IMR-90 (cell line): ENCODE measurements around the gene MYL10. TPM values are rescaled to one million over a fixed set of nuclear protein-coding genes. Genes with fewer than 3 reads are reported as not detected.

ENCODE experiments used
- ATAC-seq: fragments of 200-7000 bp; cut with Tn5 transposase; 2 replicates; pipeline ENCODE4 v1.9.1; 2020; ENCODE audit warnings: low read depth, mild to moderate bottlenecking, moderate library complexity
- BruUV-seq: library from RNA; stranded (reverse); fragments of 400-500 nt; replicated peaks from 2 replicates; lab custom pipeline; 2021; lab: Mats Ljungman, UMichigan
- CTCF ChIA-PET: fragments of 300-600 bp; formaldehyde crosslinking; extraction: SDS; loops from one replicate; lab custom pipeline; 2021; ENCODE audit warnings: antibody characterized with exemption; lab: Yijun Ruan, JAX
- POLR2A ChIA-PET: fragments of 300-600 bp; sonication (Branson Sonifier 250); formaldehyde crosslinking; loops from one replicate; lab custom pipeline; 2022; ENCODE audit warnings: antibody characterized with exemption; ENCODE audit not compliant: unreplicated experiment; lab: Charles Lee
- DNase-seq: peaks from one replicate; pipeline ENCODE4 v3.0.0; 2013
- H2AFZ ChIP-seq: replicated peaks from 2 replicates; pipeline ENCODE3; 2013; ENCODE audit warnings: low read length, mild to moderate bottlenecking; ENCODE audit not compliant: poor library complexity
- H2AK5ac ChIP-seq: 2 replicates; pipeline ENCODE4 v1.6.1; 2013; ENCODE audit warnings: low read depth, low read length, inconsistent platforms
- H2AK9ac ChIP-seq: replicated peaks from 2 replicates; pipeline ENCODE3; 2013; ENCODE audit warnings: mild to moderate bottlenecking, low read depth, low read length, moderate library complexity; ENCODE audit not compliant: poor library complexity
- H2BK120ac ChIP-seq: 2 replicates; pipeline ENCODE4 v1.6.1; 2013; ENCODE audit warnings: low read depth, low read length, inconsistent platforms
- H2BK15ac ChIP-seq: 3 replicates; pipeline ENCODE4 v1.6.1; 2013; ENCODE audit warnings: low read depth, low read length, inconsistent platforms
- H2BK20ac ChIP-seq: 2 replicates; pipeline ENCODE4 v1.6.1; 2013; ENCODE audit warnings: low read depth, mild to moderate bottlenecking, inconsistent platforms, low read length, moderate library complexity
- H2BK5ac ChIP-seq: 2 replicates; pipeline ENCODE4 v1.6.1; 2013; ENCODE audit warnings: mild to moderate bottlenecking, low read depth, low read length, inconsistent platforms; ENCODE audit not compliant: poor library complexity, severe bottlenecking
- H3K14ac ChIP-seq: replicated peaks from 2 replicates; pipeline ENCODE4 v1.6.1; 2013; ENCODE audit warnings: low read depth, low read length, inconsistent platforms
- H3K18ac ChIP-seq: 2 replicates; pipeline ENCODE4 v1.6.1; 2013; ENCODE audit warnings: low read depth, low read length, control low read depth
- H3K23ac ChIP-seq: 2 replicates; pipeline ENCODE4 v1.6.1; 2013; ENCODE audit warnings: low read depth, low read length, inconsistent platforms
- H3K27ac ChIP-seq: 2 replicates; pipeline ENCODE4 v1.5.1; 2013; ENCODE audit warnings: mild to moderate bottlenecking, control low read depth, low read length; ENCODE audit not compliant: insufficient read depth
- H3K27me3 ChIP-seq: 2 replicates; pipeline ENCODE4 v1.6.1; 2013; ENCODE audit warnings: low read length; ENCODE audit not compliant: control insufficient read depth, insufficient read depth
- H3K36me3 ChIP-seq: 2 replicates; pipeline ENCODE4 v1.6.1; 2013; ENCODE audit warnings: low read length, mixed read lengths; ENCODE audit not compliant: control insufficient read depth, insufficient read depth
- H3K4ac ChIP-seq: 2 replicates; pipeline ENCODE4 v1.6.1; 2013; ENCODE audit warnings: low read depth, low read length, inconsistent platforms
- H3K4me1 ChIP-seq: 2 replicates; pipeline ENCODE4 v1.6.1; 2013; ENCODE audit warnings: low read length, mixed read lengths; ENCODE audit not compliant: control insufficient read depth, insufficient read depth
- H3K4me2 ChIP-seq: 2 replicates; pipeline ENCODE4 v1.6.1; 2013; ENCODE audit warnings: low read depth, mild to moderate bottlenecking, control low read depth, low read length, moderate library complexity
- H3K4me3 ChIP-seq: 2 replicates; pipeline ENCODE4 v1.5.1; 2013; ENCODE audit warnings: low read depth, mild to moderate bottlenecking, control low read depth, low read length, moderate library complexity; ENCODE audit not compliant: insufficient read depth
- H3K56ac ChIP-seq: 2 replicates; pipeline ENCODE4 v1.6.1; 2013; ENCODE audit warnings: low read length, inconsistent platforms; ENCODE audit not compliant: insufficient read depth; ENCODE audit errors: extremely low read depth
- H3K79me1 ChIP-seq, 2 experiments: 2 replicates each; pipeline ENCODE4 v1.6.1; 2013; ENCODE audit warnings: low read length in 2 of 2, inconsistent platforms in 1 of 2, low read depth in 1 of 2
- H3K9ac ChIP-seq: 2 replicates; pipeline ENCODE4 v1.6.1; 2013; ENCODE audit warnings: low read depth, low read length, control low read depth
- H3K9me1 ChIP-seq: 2 replicates; pipeline ENCODE4 v1.6.1; 2013; ENCODE audit warnings: low read length, inconsistent platforms; ENCODE audit not compliant: insufficient read depth
- H3K9me3 ChIP-seq: 2 replicates; pipeline ENCODE4 v1.6.1; 2013; ENCODE audit warnings: low read length; ENCODE audit not compliant: control insufficient read depth, insufficient read depth
- H4K20me1 ChIP-seq: 2 replicates; pipeline ENCODE4 v1.6.1; 2013; ENCODE audit warnings: low read length, inconsistent platforms; ENCODE audit not compliant: insufficient read depth
- H4K5ac ChIP-seq: 2 replicates; pipeline ENCODE4 v1.6.1; 2013; ENCODE audit warnings: mild to moderate bottlenecking, low read depth, low read length, control low read depth
- H4K8ac ChIP-seq, 2 experiments: 2 replicates each; pipeline ENCODE4 v1.6.1; 2013; ENCODE audit warnings: low read depth in 2 of 2, low read length in 2 of 2, control low read depth in 1 of 2, inconsistent platforms in 1 of 2
- H4K91ac ChIP-seq: 2 replicates; pipeline ENCODE4 v1.6.1; 2013; ENCODE audit warnings: low read depth, low read length, inconsistent platforms; ENCODE audit not compliant: insufficient read depth
- BHLHE40 ChIP-seq: fragments of 150-350 bp; IDR thresholded peaks from 2 replicates; pipeline ENCODE4 v1.6.1; 2016; ENCODE audit warnings: mild to moderate bottlenecking, low read depth, low read length
- CEBPB ChIP-seq: IDR thresholded peaks from 2 replicates; pipeline ENCODE4 v1.6.1; 2012; ENCODE audit warnings: low read depth, low read length, improper control_type of control experiment
- CHD1 ChIP-seq: IDR thresholded peaks from 2 replicates; pipeline ENCODE4 v1.6.1; 2012; ENCODE audit warnings: low read depth, low read length, improper control_type of control experiment
- FOS ChIP-seq: fragments of 150-350 bp; IDR thresholded peaks from 2 replicates; pipeline ENCODE4 v1.6.1; 2016; ENCODE audit warnings: low read depth, low read length
- MAFK ChIP-seq: IDR thresholded peaks from 2 replicates; pipeline ENCODE4 v1.6.1; 2012; ENCODE audit warnings: low read depth, low read length, improper control_type of control experiment
- MAZ ChIP-seq: IDR thresholded peaks from 2 replicates; pipeline ENCODE4 v1.6.1; 2012; ENCODE audit warnings: low read depth, mild to moderate bottlenecking, low read length, improper control_type of control experiment, moderate library complexity, borderline replicate concordance
- MXI1 ChIP-seq: IDR thresholded peaks from 2 replicates; pipeline ENCODE4 v1.6.1; 2012; ENCODE audit warnings: low read depth, mild to moderate bottlenecking, low read length, moderate library complexity, borderline replicate concordance
- NFE2L2 ChIP-seq: fragments of 150-350 bp; IDR thresholded peaks from 2 replicates; pipeline ENCODE4 v1.6.1; 2016; ENCODE audit warnings: low read depth, mild to moderate bottlenecking, low read length
- POLR2A ChIP-seq: IDR thresholded peaks from 2 replicates; pipeline ENCODE4 v1.6.1; 2012; ENCODE audit warnings: mild to moderate bottlenecking, low read depth, low read length
- RAD21 ChIP-seq: IDR thresholded peaks from 2 replicates; pipeline ENCODE4 v1.6.1; 2012; ENCODE audit warnings: low read length, improper control_type of control experiment
- RCOR1 ChIP-seq: IDR thresholded peaks from 2 replicates; pipeline ENCODE4 v1.6.1; 2012; ENCODE audit warnings: mild to moderate bottlenecking, low read length, improper control_type of control experiment; ENCODE audit not compliant: insufficient replicate concordance
- RFX5 ChIP-seq: IDR thresholded peaks from 2 replicates; pipeline ENCODE4 v1.8.0; 2012; ENCODE audit warnings: low read depth, mild to moderate bottlenecking, low read length, moderate library complexity
- SMC3 ChIP-seq: fragments of 150-350 bp; IDR thresholded peaks from 2 replicates; pipeline ENCODE4 v1.6.1; 2016; ENCODE audit warnings: low read depth, mild to moderate bottlenecking, antibody characterized with exemption, low read length, moderate library complexity
- WGBS, 2 experiments: methylation state at CpG; one replicate each; pipeline versions ENCODE4 v1.1.5 to v1.1.7; 2013; ENCODE audit warnings: missing lambda C conversion rate in 2 of 2; ENCODE audit not compliant: insufficient read length in 1 of 2; ENCODE audit errors: extremely low coverage in 2 of 2; 5-methylcytosine and 5-hydroxymethylcytosine counted together
- dilution Hi-C: fragments of 300-500 bp; cut with HindIII; formaldehyde crosslinking; loops from one replicate; pipeline ENCODE4 v1.14.3; 2018; ENCODE audit warnings: low sequenced_read_pairs; ENCODE audit not compliant: unreplicated experiment
- in situ Hi-C: fragments of 300-500 bp; cut with MboI; formaldehyde crosslinking; loops from 3 replicates; pipeline ENCODE4 v1.14.3; 2019; ENCODE audit warnings: low sequenced_read_pairs, inconsistent platforms, mixed read lengths
- intact Hi-C: fragments of 100-400 bp; cut with micrococcal nuclease; formaldehyde crosslinking; loops from 2 replicates; pipeline ENCODE4 v1.10.0; 2022
- polyA plus RNA-seq, 3 experiments: library from polyadenylated mRNA; depleted of rRNA; stranded (reverse); fragments of >200 nt; gene quantifications; 2 replicates each; pipeline ENCODE4 v1.2.3, GENCODE V29; 2012; ENCODE audit warnings: low replicate concordance in 1 of 3
- total RNA-seq: library from RNA; depleted of rRNA; stranded (reverse); fragments of >200 nt; gene quantifications from 2 replicates; pipeline ENCODE4 v1.2.3, GENCODE V29; 2012
- TF ChIP-seq, protein P1 (sequence below): fragments of 150-350 bp; IDR thresholded peaks from 2 replicates; pipeline ENCODE4 v1.6.1; 2016; ENCODE audit warnings: low read depth, mild to moderate bottlenecking, low read length, moderate library complexity, borderline replicate concordance
- TF ChIP-seq, protein P2 (sequence below): conservative IDR thresholded peaks from 2 replicates; pipeline ENCODE4 v1.5.1; 2012; ENCODE audit warnings: mild to moderate bottlenecking, low read depth, low read length, improper control_type of control experiment
- TF ChIP-seq, protein P3 (sequence below): fragments of 150-350 bp; IDR thresholded peaks from 2 replicates; pipeline ENCODE4 v1.6.1; 2017; ENCODE audit warnings: mild to moderate bottlenecking, antibody characterized with exemption, low read length, low read depth

The MYL10 gene
- total and polyA plus RNA-seq, 2 of the 4 experiments (the other 2 are of a cell fraction), result not detected

DNA sequence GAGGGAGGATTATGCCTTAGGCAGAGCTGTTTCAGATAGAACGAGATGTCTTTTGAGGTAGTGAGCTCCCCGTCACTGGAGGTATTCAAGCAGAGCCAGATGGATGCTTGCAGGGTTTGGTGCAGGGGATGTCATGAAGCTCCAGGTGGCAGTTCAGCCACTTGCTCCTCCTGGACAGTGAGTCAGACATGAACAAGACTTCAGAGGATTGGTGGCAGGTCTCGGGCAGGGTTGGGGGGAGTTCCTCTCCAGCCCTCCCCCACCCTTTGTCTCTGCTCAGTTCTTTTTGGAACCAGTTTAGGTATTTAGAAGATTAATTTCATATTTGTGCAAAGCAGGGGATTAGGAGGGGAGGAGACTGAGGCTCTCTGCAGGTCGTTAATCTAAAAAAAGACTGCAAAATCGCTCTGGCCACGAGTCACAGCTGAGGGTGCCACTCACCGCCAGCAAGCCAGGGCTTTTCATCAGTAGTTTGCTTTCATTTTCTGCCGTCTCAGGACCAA, 21.5 kb upstream of the MYL10 start:
- ChIA-PET POLR2A (no interaction called here), CTCF (no interaction called here)
- Histone ChIP-seq H4K20me1 (no peaks in the 10 kb centered on the region), H3K36me3 (no peaks in the 10 kb centered on the region), H2BK20ac (no peak overlapping the region), H3K9me1 (no peaks in the 10 kb centered on the region), H4K91ac (no peak overlapping the region), H3K27ac (no peak overlapping the region), H3K27me3 (peaks cover 38% of the 10 kb centered on the region), H3K23ac (no peak overlapping the region), H3K79me1 (no peaks in the 10 kb centered on the region), H2AK5ac (no peak overlapping the region), H3K4me1 (peaks cover 3% of the 10 kb centered on the region; the same call in 1 of the 2 replicates), H2AK9ac (no peak overlapping the region), H3K9ac (no peak overlapping the region), H3K4me2 (peak overlapping the region; percentile 69), H4K5ac (no peak overlapping the region), H3K9me3 (no peaks in the 10 kb centered on the region), H3K14ac (no peak overlapping the region), H3K4ac (no peak overlapping the region), H3K56ac (no peak overlapping the region), H2AFZ (peak overlapping the region; percentile 13), H3K4me3 (peak overlapping the region; percentile 16), H3K18ac (no peak overlapping the region), H2BK120ac (no peak overlapping the region), H2BK15ac (no peak overlapping the region), H4K8ac (no peak overlapping the region), H2BK5ac (no peak overlapping the region)
- TF ChIP-seq CHD1 (no peak), CEBPB (no peak), SMC3 (no peak), MAFK (no peak), NFE2L2 (no peak), FOS (no peak), RCOR1 (no peak), RFX5 (no peak), MAZ (no peak), MXI1 (no peak), POLR2A (no peak), BHLHE40 (no peak), RAD21 (no peak)
- TF ChIP-seq, protein P1, sequence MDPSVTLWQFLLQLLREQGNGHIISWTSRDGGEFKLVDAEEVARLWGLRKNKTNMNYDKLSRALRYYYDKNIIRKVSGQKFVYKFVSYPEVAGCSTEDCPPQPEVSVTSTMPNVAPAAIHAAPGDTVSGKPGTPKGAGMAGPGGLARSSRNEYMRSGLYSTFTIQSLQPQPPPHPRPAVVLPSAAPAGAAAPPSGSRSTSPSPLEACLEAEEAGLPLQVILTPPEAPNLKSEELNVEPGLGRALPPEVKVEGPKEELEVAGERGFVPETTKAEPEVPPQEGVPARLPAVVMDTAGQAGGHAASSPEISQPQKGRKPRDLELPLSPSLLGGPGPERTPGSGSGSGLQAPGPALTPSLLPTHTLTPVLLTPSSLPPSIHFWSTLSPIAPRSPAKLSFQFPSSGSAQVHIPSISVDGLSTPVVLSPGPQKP, result no peak
- TF ChIP-seq, protein P2, sequence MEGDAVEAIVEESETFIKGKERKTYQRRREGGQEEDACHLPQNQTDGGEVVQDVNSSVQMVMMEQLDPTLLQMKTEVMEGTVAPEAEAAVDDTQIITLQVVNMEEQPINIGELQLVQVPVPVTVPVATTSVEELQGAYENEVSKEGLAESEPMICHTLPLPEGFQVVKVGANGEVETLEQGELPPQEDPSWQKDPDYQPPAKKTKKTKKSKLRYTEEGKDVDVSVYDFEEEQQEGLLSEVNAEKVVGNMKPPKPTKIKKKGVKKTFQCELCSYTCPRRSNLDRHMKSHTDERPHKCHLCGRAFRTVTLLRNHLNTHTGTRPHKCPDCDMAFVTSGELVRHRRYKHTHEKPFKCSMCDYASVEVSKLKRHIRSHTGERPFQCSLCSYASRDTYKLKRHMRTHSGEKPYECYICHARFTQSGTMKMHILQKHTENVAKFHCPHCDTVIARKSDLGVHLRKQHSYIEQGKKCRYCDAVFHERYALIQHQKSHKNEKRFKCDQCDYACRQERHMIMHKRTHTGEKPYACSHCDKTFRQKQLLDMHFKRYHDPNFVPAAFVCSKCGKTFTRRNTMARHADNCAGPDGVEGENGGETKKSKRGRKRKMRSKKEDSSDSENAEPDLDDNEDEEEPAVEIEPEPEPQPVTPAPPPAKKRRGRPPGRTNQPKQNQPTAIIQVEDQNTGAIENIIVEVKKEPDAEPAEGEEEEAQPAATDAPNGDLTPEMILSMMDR, result no peak
- TF ChIP-seq, protein P3, sequence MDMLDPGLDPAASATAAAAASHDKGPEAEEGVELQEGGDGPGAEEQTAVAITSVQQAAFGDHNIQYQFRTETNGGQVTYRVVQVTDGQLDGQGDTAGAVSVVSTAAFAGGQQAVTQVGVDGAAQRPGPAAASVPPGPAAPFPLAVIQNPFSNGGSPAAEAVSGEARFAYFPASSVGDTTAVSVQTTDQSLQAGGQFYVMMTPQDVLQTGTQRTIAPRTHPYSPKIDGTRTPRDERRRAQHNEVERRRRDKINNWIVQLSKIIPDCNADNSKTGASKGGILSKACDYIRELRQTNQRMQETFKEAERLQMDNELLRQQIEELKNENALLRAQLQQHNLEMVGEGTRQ, result no peak
- in situ Hi-C loops, result no loop called here
- dilution Hi-C loops, result no loop called here
- intact Hi-C loops, result no loop called here
- no TSS peak for BruUV-seq
- WGBS, 2 experiments, result 47% methylated on average over 6 of the region's 8 CpGs; no CpG with 5 or more reads in 1 of the 2 experiments
- DNase-seq (no peak), ATAC-seq (no peak)
